ENCODE measurements around the gene TAC3.
"Not testable (repeated sequence)": the region's sequence is repeated elsewhere in the genome, so short reads cannot be mapped to it uniquely, and the experiment has no call there.

The TAC3 gene

DNA sequence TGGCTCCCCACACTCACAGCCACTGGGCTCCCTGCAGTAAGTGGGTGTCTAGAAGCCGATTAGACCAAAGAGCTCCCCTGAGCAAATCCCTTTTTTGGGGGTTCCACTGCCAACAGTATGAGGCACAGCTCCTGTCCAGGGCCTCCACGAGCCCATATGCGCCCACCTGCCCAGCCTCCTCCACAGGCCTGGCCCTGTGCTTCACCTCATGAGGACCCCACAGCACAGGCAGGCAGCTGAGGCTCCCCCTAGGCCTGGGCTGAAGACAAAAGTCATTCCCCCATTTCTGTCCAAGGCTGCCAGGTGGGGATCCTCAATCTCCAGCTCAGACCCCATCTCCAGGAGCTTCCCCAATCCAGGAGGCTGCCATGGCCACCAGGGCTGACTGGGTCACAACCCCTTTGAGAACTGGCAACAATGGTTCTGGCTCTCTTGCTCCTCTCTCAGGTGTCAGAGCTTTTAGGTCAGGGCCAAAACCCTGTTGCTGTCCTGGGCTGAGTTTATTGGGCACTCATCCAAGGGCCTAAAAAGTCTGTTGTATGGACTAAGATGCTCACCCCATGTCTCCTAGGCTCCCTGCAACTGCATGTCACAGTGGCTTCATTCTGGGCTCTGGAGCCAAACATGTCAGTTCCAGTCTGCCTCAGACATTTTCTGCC lies 33.6 kb downstream of the TAC3 start:
- not testable (repeated sequence) for DNase-seq (ENCODE audit: low read depth)

DNA sequence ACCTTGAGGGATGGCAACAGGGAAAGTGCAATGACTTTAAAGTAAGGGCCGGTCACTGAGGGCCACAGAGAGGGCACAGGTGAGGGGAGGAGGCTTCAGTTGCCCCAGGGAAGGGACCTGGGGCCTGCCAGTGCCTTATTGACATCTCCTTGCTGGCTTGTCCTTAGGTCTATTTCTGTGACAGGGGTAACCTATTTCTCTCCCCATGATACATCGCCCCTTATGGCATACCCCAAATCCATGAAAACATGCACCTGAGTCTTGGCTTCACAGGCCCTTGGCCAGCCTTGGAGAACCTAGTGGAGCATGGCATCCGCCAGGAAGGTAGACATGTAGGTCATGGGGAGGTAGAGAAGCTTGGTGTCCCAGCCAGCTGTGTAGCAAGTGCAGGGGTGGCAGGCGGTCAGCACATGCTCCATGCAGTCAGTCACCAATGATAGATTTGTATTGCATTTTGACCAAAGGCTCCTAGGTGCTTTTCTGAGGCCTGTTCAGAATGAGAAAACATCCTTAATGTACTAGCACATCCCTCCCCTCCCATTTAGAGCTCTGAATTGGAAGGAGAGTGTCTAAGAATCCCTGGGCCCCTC lies 35.3 kb downstream of the TAC3 start:
- DNase-seq (ENCODE audit: low read depth) = no peak

DNA sequence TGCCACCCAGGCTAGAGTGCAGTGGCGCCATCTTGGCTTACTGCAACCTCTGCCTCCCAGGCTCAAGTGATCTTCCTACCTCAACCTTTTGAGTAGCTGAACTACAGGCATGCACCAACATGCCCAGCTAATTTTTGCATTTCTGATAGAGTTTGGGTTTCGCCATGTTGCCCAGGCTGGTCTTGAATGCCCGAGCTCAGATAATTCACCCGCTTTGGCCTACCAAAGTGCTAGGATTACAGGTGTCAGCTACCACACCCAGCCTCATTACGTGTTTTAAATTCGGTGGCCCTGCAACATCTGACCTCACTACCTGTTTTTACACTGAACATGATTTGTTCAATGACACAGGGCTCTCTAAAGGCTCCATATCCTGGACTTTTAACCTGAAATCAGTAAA lies 36.1 kb downstream of the TAC3 start:
- no peak for DNase-seq (ENCODE audit: low read depth)

DNA sequence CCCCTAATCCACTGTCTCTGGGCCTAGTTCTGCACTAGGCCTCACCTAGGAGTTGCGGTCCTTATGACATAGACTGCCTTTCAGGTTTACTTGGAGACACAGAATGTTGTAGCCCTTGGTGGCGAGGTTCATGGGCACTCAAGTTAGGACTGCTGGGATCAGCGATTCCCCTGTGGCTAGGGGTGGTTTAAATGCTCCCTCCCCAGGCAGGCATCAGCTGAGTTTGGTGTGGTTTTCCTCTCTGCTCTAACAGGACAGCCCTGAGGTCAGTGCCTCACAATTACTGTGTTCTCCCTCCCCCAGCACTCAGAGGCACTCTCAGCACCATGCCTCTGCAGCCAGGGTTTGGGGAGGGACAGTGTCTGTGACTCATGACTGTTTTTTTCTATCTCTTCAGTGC lies 36.7 kb downstream of the TAC3 start:
- no peak for DNase-seq (ENCODE audit: low read depth)

DNA sequence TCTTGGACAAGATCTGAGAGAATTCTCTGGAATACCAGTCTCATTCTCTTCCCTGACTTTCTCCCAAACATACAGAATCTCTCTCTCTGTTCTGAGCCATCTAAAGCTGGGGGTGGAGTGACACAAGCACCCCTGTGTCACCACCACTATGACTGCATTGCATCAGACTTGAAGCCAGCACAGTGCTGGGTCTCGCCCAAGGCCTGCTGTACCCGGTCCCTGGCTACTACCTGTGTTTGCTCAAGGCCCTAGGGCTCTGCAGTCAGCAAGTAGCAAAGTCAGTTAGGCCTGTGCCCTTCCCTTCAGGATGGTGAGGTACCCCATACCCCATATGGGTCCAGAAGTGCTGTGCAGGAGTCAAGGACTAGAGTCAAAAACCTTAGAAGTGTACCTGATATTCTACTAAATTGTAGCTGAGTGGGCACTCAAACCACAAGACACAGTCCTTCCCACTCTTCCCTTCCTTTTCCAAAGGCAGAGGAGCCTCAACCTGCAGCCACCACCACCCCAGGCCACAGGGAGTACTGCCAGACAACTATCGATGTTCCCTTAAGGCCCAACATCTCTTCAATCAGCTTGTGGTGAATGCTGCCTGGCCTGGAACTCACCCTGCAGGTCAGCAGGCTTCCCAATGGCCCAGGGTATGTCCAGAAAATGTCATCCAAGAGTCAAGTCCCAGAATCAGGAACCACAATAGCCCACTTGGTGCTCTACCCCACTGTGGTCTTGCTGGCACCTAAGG lies 37.8 kb downstream of the TAC3 start:
- DNase-seq (ENCODE audit: low read depth) = no peak

DNA sequence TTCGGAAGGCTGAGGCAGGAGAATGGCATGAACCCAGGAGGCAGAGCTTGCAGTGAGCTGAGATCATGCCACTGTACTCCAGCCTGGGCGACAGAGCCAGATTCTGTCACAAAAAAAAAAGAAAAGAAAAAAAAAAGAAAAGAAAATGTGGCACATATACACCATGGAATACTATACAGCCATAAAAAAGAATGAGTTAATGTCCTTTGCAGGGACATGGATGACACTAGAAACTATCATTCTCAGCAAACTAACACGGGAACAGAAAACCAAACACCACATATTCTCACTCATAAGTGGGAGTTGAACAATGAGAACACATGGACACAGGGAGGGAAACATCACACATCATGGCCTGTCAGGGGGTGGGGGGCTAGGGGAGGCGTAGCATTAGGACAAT lies 39.0 kb downstream of the TAC3 start:
- DNase-seq (ENCODE audit: low read depth) = not testable (repeated sequence)

DNA sequence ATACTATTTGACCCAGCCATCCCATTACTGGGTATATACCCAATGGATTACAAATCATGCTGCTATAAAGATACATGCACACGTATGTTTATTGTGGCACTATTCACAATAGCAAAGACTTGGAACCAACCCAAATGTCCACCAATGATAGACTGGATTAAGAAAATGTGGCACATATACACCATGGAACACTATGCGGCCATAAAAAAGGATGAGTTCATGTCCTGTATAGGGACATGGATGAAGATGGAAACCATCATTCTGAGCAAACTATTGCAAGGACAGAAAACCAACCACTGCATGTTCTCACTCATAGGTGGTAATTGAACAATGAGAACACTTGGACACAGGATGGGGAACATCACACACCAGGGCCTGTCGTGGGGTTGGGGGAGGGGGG lies 42.1 kb downstream of the TAC3 start:
- not testable (repeated sequence) for DNase-seq (ENCODE audit: low read depth)

DNA sequence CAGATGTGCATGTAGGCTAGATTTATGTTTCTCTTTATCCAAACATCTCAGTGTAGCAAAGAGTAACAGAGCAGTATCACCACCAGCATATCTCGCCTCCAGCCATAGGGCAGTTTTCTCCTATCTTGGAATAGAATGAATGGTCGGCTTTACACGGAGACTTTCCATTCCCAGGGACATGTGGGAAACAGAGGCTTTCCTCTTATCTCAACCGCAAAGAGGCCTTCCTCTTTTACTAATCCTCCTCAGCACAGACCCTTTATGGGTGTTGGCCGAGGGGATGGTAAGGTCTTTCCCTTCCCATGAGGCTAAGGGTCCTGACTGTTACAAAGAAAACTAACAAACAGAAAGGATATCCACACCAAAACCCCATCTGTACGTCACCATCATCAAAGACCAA lies 47.4 kb downstream of the TAC3 start:
- DNase-seq (ENCODE audit: low read depth) = not testable (repeated sequence)

DNA sequence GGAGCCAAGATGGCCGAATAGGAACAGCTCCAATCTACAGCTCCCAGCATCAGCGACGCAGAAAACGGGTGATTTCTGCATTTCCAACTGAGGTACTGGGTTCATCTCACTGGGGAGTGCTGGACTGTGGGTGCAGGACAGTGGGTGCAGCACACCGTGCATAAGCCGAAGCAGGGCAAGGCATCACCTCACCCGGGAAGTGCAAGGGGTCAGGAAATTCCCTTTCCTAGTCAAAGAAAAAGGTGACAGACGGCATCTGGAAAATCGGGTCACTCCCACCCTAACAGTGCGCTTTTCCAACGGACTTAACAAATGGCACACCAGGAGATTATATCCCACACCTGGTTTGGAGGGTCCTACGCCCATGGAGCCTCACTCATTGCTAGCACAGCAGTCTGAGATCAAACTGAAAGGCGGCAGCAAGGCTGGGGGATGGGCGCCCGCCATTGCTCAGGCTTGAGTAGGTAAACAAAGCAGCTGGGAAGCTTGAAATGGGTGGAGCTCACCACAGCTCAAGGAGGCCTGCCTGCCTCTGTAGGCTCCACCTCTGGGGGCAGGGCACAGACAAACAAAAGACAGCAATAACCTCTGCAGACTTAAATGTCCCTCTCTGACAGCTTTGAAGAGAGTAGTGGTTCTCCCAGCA lies 50.2 kb downstream of the TAC3 start:
- DNase-seq (ENCODE audit: low read depth) = not testable (repeated sequence)

DNA sequence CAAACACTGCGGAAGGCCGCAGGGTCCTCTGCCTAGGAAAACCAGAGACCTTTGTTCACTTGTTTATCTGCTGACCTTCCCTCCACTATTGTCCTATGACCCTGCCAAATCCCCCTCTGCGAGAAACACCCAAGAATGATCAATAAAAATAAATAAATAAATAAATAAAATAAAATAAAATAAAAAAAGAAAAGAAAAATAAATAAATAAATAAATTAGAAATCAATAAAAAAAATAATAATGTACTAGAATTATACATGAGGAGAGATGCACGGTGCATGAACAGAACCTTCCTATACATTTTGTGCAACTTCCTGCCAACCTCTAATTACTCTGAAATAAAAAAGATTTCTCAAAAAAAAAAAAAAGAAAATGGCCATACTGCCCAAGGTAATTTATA lies 51.2 kb downstream of the TAC3 start:
- not testable (repeated sequence) for DNase-seq (ENCODE audit: low read depth)

DNA sequence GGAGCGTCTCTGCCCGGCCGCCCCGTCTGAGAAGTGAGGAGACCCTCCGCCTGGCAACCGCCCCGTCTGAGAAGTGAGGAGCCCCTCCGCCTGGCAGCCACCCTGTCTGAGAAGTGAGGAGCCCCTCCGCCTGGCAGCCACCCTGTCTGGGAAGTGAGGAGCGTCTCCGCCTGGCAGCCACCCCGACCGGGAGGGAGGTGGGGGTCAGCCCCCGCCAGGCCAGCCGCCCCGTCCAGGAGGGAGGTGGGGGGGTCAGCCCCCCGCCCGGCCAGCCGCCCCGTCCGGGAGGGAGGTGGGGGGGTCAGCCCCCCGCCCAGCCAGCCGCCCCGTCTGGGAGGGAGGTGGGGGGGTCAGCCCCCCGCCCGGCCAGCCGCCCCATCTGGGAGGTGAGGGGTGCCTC lies 52.8 kb downstream of the TAC3 start:
- not testable (repeated sequence) for DNase-seq (ENCODE audit: low read depth)

DNA sequence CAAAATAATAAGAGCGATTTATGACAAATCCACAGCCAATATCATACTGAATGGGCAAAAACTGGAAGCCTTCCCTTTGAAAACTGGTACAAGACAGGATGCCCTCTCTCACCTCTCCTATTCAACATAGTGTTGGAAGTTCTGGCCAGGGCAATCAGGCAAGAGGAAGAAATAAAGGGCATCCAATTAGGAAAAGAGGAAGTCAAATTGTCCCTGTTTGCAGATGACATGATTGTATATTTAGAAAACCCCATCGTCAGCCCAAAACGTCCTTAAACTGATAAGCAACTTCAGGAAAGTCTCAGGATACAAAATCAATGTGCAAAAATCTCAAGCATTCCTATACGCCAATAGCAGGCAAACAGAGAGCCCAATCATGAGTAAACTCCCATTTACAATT lies 54.1 kb downstream of the TAC3 start:
- DNase-seq (ENCODE audit: low read depth) = not testable (repeated sequence)

Measured in ELR (cell line).